GM13977 (cell line): ENCODE data around the gene GDNF.
"Not testable (repeated sequence)": the region's sequence is repeated elsewhere in the genome, so short reads cannot be mapped to it uniquely, and the experiment has no call there.

Experiments
- DNase-seq: peaks from one replicate; pipeline ENCODE4 v3.0.0; 2012; ENCODE audit warnings: low spot score
- CTCF ChIP-seq: IDR thresholded peaks from 2 replicates; pipeline ENCODE4 v1.5.1; 2012; ENCODE audit warnings: mild to moderate bottlenecking, control low read depth; ENCODE audit not compliant: insufficient read depth; ENCODE audit errors: extremely low read depth, missing control alignments
- in situ Hi-C: fragments of 300-500 bp; cut with MboI; formaldehyde crosslinking; loops from one replicate; pipeline ENCODE4 v1.12.0; 2022; ENCODE audit warnings: low sequenced_read_pairs, low pct_unique_long_range_greater_than_20kb, mixed read lengths, inconsistent platforms; ENCODE audit not compliant: unreplicated experiment

GDNF gene

GRCh38 chr5:37876245-37876644 lies 36.4 kb upstream of the GDNF start:
- in situ Hi-C loops, result no loop called here
- DNase-seq, result no peak
- TF ChIP-seq CTCF, result no peak

GRCh38 chr5:37875051-37875787 lies 35.4 kb upstream of the GDNF start:
- in situ Hi-C loops, result no loop called here
- no peak for DNase-seq
- no peak for TF ChIP-seq CTCF

GRCh38 chr5:37873988-37874387 lies 34.1 kb upstream of the GDNF start:
- TF ChIP-seq CTCF, result no peak
- DNase-seq, result no peak
- in situ Hi-C loops, result no loop called here

- no peak for DNase-seq
- in situ Hi-C loops, result no loop called here
Observed at GRCh38 chr5:37871023-37871815, 31.4 kb upstream of the GDNF start.

GRCh38 chr5:37869216-37869615 lies 29.4 kb upstream of the GDNF start:
- no peak for TF ChIP-seq CTCF
- in situ Hi-C loops, result no loop called here
- DNase-seq, result no peak

More at GRCh38 chr5:37871023-37871815, 31.4 kb upstream of the GDNF start:
- TF ChIP-seq CTCF, result no peak

- no peak for TF ChIP-seq CTCF
- in situ Hi-C loops, result no loop called here
- DNase-seq, result no peak
Observed at GRCh38 chr5:37867654-37868053, 27.8 kb upstream of the GDNF start.

GRCh38 chr5:37862907-37863306 lies 23.1 kb upstream of the GDNF start:
- in situ Hi-C loops, DNase-seq: not testable (repeated sequence)
